ENCODE data around the gene SPHKAP.

The SPHKAP gene

DNA sequence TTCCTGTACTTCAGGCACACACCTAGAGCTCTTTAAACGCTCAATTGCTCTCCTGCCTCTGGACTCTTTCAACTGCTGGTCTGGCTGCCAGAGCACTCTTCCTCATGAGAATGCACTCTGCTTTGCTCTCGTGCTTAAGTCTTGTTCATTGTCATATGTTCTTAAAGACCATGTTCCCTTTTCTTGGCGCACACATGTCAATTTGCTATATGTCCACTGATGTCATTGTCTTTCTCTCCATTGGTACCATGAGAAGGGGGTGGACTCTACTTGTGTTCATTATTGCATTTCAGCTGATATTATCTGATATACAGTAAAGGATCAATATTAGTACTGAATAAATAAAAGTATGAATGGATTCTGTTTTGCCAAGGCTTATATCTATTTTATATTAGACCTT lies 16.8 kb downstream of the SPHKAP start:
- Histone ChIP-seq H3K9ac (ENCODE audit: insufficient read length) (no peak overlapping the region), H3K36me3 (ENCODE audit: insufficient read depth, low read length) (no peaks in the 10 kb centered on the region)
- no peak for TF ChIP-seq EZH2 (IDR thresholded peaks at IDR 0.05)
- TF ChIP-seq POLR2AphosphoS5 (IDR thresholded peaks at IDR 0.05; ENCODE audit: borderline replicate concordance, low read depth, low read length) = no peak
- TF ChIP-seq FOXP2 (optimal IDR thresholded peaks at IDR 0.05; ENCODE audit: control extremely low read depth, extremely low read length, insufficient read depth) = no peak

DNA sequence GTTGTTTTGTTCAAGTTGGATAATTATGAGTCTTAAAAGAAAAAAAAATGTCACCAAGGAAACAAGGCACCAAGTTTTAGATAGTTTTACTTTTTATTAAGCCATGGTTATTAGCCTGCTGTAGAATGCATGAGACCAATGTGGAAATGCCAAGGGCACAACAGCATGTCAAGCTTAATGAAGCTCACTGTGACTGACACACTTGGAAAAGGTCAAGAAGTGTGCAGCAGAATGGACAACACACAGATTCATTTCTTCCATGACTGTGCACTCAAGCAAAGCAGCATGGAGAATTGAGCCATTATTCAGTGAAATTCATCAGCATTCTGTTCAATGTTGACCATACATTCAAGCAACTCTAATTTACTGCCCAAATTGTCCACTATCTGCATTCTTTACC lies 23.6 kb downstream of the SPHKAP start:
- no peak for DNase-seq (ENCODE audit: low read depth, low spot score)
- TF ChIP-seq FOXP2 (optimal IDR thresholded peaks at IDR 0.05; ENCODE audit: control extremely low read depth, extremely low read length, insufficient read depth) (no peak), EZH2 (IDR thresholded peaks at IDR 0.05) (no peak), POLR2AphosphoS5 (IDR thresholded peaks at IDR 0.05; ENCODE audit: borderline replicate concordance, low read depth, low read length) (no peak)

More for the DNA sequence above, 16.8 kb downstream of the SPHKAP start:
- Histone ChIP-seq H3K4me3 (no peak overlapping the region), H3K9me3 (ENCODE audit: low read depth, low read length) (no peaks in the 10 kb centered on the region), H3K27ac (no peak overlapping the region)
- no peak for DNase-seq (ENCODE audit: low read depth, low spot score)

DNA sequence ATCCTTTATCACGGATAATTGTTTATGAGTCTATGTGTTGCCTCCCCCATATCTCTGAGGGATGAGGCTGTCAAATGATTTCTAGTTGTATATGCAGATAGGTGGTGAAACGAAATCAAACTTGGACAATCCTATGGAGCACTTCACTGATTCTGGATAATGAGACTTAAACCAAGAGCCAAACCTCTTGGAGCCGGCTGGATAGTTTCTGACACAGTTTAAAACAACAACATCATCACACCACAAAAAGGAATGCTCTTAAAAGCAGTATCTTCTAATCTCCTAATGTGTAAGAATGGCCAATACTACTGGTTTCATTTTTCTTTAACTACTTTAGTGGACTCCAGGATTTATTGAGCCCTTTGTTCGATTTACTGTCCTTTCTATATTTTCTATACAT lies 36.5 kb downstream of the SPHKAP start:
- no peaks in the 10 kb centered on the region for H3K36me3 ChIP-seq (ENCODE audit: insufficient read depth, low read length)
- no peak for DNase-seq (ENCODE audit: low read depth, low spot score)
- H3K9me3 ChIP-seq (ENCODE audit: low read depth, low read length) = no peaks in the 10 kb centered on the region
- H3K27ac ChIP-seq = no peak overlapping the region
- H3K9ac ChIP-seq (ENCODE audit: insufficient read length) = no peak overlapping the region
- TF ChIP-seq FOXP2 (optimal IDR thresholded peaks at IDR 0.05; ENCODE audit: control extremely low read depth, extremely low read length, insufficient read depth) (no peak), POLR2AphosphoS5 (IDR thresholded peaks at IDR 0.05; ENCODE audit: borderline replicate concordance, low read depth, low read length) (no peak), EZH2 (IDR thresholded peaks at IDR 0.05) (no peak)
- H3K4me3 ChIP-seq = no peak overlapping the region

More for the DNA sequence above, 23.6 kb downstream of the SPHKAP start:
- Histone ChIP-seq H3K4me3 (no peak overlapping the region), H3K36me3 (ENCODE audit: insufficient read depth, low read length) (no peaks in the 10 kb centered on the region), H3K9me3 (ENCODE audit: low read depth, low read length) (no peaks in the 10 kb centered on the region), H3K9ac (ENCODE audit: insufficient read length) (no peak overlapping the region), H3K27ac (no peak overlapping the region)

DNA sequence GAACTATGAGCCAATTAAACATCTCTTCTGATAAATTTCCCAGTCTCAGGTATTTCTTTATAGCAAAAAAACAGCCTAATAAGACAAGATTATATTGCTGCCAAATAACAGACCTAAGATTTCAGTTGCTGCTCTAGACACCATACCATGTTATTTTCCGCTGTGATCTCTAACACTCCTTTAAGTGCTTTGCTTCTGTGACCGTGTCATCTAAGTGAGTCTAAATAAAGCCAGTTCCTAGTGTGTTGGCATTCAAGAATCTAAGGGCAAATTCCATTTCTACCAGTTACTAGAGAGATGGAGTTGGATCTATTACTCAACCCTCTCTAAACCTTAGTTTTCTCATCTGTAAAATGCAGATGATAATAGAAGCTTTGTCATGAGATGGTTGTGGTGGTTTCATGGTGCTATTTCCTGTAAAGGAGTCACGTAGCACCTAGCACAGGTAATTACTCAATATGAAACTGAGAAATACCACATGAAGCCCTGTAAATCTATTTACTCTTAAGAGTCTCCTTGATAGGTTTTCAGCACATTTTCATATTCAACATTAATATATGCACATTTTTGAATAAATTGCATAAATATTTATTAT lies 40.5 kb downstream of the SPHKAP start:
- H3K9ac ChIP-seq (ENCODE audit: insufficient read length) = no peak overlapping the region
- no peak for TF ChIP-seq POLR2AphosphoS5 (IDR thresholded peaks at IDR 0.05; ENCODE audit: borderline replicate concordance, low read depth, low read length)
- no peaks in the 10 kb centered on the region for H3K9me3 ChIP-seq (ENCODE audit: low read depth, low read length)
- no peaks in the 10 kb centered on the region for H3K36me3 ChIP-seq (ENCODE audit: insufficient read depth, low read length)
- DNase-seq (ENCODE audit: low read depth, low spot score) = no peak
- H3K4me3 ChIP-seq = no peak overlapping the region
- no peak overlapping the region for H3K27ac ChIP-seq

DNA sequence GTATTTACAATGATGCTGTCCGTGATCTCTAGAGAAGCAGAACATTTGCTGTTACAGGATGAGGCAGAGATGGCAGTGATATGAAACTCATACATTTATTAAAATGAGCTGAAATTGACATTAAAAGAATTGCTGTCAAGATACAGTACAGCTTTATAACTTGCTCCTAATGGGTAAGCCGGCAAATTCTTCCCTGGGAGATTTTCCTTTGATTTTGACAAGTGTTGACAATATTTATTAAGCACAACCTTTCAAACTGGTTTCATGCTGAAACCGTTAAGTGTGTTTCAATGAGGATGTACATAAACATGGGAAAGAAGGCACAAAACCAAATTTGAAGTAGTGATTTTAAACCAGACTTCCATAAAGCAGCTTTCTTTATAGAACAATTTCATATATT lies 45.5 kb downstream of the SPHKAP start:
- no peak for DNase-seq (ENCODE audit: low read depth, low spot score)
- Histone ChIP-seq H3K9ac (ENCODE audit: insufficient read length) (no peak overlapping the region), H3K27ac (no peak overlapping the region), H3K36me3 (ENCODE audit: insufficient read depth, low read length) (no peaks in the 10 kb centered on the region), H3K9me3 (ENCODE audit: low read depth, low read length) (no peaks in the 10 kb centered on the region), H3K4me3 (no peak overlapping the region)
- TF ChIP-seq FOXP2 (optimal IDR thresholded peaks at IDR 0.05; ENCODE audit: control extremely low read depth, extremely low read length, insufficient read depth) (no peak), EZH2 (IDR thresholded peaks at IDR 0.05) (no peak), POLR2AphosphoS5 (IDR thresholded peaks at IDR 0.05; ENCODE audit: borderline replicate concordance, low read depth, low read length) (no peak)

DNA sequence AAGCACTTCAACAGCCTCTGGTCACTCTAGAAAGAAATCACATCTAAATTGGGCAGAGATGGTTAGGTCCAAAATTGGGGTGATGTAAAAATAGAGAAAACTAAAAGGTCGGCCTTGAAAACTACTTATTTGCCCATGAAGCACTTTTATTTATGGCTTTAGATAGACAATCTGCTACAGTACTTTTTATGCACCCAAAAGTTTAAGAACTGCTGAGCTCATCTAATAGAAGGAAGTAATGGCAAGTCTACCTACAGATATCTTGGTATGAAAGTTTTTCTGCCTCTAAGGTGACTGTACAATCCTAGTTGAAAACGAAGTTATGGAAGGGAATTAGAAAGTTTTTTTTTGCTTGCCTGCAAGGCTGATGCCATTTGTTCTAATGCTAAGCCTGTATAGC lies 46.2 kb downstream of the SPHKAP start:
- H3K4me3 ChIP-seq = no peak overlapping the region
- no peaks in the 10 kb centered on the region for H3K36me3 ChIP-seq (ENCODE audit: insufficient read depth, low read length)
- no peak for DNase-seq (ENCODE audit: low read depth, low spot score)
- H3K27ac ChIP-seq = no peak overlapping the region
- TF ChIP-seq POLR2AphosphoS5 (IDR thresholded peaks at IDR 0.05; ENCODE audit: borderline replicate concordance, low read depth, low read length) (no peak), FOXP2 (optimal IDR thresholded peaks at IDR 0.05; ENCODE audit: control extremely low read depth, extremely low read length, insufficient read depth) (no peak)
- H3K9me3 ChIP-seq (ENCODE audit: low read depth, low read length) = no peaks in the 10 kb centered on the region
- H3K9ac ChIP-seq (ENCODE audit: insufficient read length) = no peak overlapping the region

DNA sequence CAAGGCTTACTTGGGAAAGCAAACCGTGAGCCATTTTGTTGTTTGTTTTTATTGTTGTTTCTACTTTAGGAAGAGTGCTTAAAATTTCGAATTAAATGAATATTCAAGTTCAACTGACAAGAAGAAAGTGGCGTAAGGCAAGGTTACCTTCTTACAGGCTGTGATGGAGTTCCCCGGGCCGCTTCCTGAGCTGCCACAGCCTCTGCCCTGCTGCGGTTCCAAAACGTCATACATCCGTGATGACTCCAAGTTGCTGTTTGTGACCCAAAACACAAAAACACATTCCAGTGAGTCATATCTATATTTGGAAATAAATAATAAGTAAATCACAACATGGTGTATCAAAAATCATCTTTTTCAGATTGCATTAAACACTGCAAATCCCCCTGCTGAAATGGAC lies 49.7 kb downstream of the SPHKAP start:
- Histone ChIP-seq H3K9ac (ENCODE audit: insufficient read length) (no peak overlapping the region), H3K27ac (no peak overlapping the region), H3K9me3 (ENCODE audit: low read depth, low read length) (no peaks in the 10 kb centered on the region), H3K36me3 (ENCODE audit: insufficient read depth, low read length) (no peaks in the 10 kb centered on the region), H3K4me3 (no peak overlapping the region)
- no peak for DNase-seq (ENCODE audit: low read depth, low spot score)
- TF ChIP-seq FOXP2 (optimal IDR thresholded peaks at IDR 0.05; ENCODE audit: control extremely low read depth, extremely low read length, insufficient read depth) (no peak), EZH2 (IDR thresholded peaks at IDR 0.05) (no peak), POLR2AphosphoS5 (IDR thresholded peaks at IDR 0.05; ENCODE audit: borderline replicate concordance, low read depth, low read length) (no peak)

DNA sequence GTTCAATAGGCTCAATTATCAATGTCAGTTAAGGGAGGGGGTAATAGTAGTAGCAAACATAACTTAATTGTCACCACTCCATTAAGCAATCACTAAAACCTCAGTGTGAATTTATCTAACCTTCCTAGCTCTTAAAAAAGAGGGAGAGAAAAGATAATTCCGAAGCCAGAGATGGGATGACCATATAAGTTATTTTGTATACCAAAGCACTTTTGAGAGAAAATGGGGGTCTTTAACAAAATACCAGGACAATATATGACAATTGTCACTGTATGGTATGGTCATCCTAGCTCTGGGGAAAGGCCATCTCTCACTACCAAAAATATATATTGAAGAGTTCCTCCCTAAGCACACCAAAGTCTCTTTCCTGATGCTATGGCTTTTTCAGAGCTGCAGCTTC lies 55.1 kb downstream of the SPHKAP start:
- Histone ChIP-seq H3K9ac (ENCODE audit: insufficient read length) (no peak overlapping the region), H3K4me3 (no peak overlapping the region), H3K27ac (no peak overlapping the region), H3K9me3 (ENCODE audit: low read depth, low read length) (no peaks in the 10 kb centered on the region), H3K36me3 (ENCODE audit: insufficient read depth, low read length) (no peaks in the 10 kb centered on the region)
- TF ChIP-seq EZH2 (IDR thresholded peaks at IDR 0.05) = no peak
- no peak for TF ChIP-seq FOXP2 (optimal IDR thresholded peaks at IDR 0.05; ENCODE audit: control extremely low read depth, extremely low read length, insufficient read depth)
- TF ChIP-seq POLR2AphosphoS5 (IDR thresholded peaks at IDR 0.05; ENCODE audit: borderline replicate concordance, low read depth, low read length) = no peak
- DNase-seq (ENCODE audit: low read depth, low spot score) = no peak

DNA sequence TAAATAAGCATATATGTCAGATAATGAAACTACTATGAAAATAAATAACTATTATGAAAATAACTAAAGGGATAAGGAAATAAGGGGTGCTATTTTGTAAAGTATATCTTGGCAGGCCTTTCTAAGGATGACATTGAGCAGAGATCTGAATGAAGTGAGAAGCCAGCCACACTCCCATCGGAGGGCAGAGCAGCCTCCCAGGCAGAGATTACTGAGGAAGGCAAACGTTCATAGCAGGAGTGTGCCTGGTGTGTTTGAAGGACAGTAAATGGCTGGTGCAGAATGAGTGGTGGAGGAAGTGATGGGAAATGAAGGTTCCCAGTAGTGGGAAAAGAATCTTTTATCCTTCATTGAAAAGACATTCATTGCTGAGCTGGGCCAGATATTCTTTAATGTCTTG lies 62.5 kb downstream of the SPHKAP start:
- DNase-seq (ENCODE audit: low read depth, low spot score) = no peak
- no peaks in the 10 kb centered on the region for H3K36me3 ChIP-seq (ENCODE audit: insufficient read depth, low read length)
- no peaks in the 10 kb centered on the region for H3K9me3 ChIP-seq (ENCODE audit: low read depth, low read length)
- H3K4me3 ChIP-seq = no peak overlapping the region
- no peak overlapping the region for H3K27ac ChIP-seq
- TF ChIP-seq FOXP2 (optimal IDR thresholded peaks at IDR 0.05; ENCODE audit: control extremely low read depth, extremely low read length, insufficient read depth) (no peak), POLR2AphosphoS5 (IDR thresholded peaks at IDR 0.05; ENCODE audit: borderline replicate concordance, low read depth, low read length) (no peak), EZH2 (IDR thresholded peaks at IDR 0.05) (no peak)
- no peak overlapping the region for H3K9ac ChIP-seq (ENCODE audit: insufficient read length)

Data from SK-N-MC (cell line).